Upper lobe of left lung (tissue), 6 donors: Measurements from ENCODE around the gene ROS1. TPM values are rescaled to one million over a fixed set of nuclear protein-coding genes. Genes with fewer than 3 reads are reported as not detected.

Source experiments
- ATAC-seq, 2 donors: fragments of 200-7000 bp; cut with Tn5 transposase; one replicate each; pipeline ENCODE4 v1.9.1; 2022; ENCODE audit warnings: mild to moderate bottlenecking in 2 of 2, moderate library complexity in 2 of 2; ENCODE audit not compliant: low FRiP score in 2 of 2
- DNase-seq, 2 donors: peaks; one replicate each; pipeline ENCODE4 v3.0.0-alpha.2; 2019 to 2020
- H3K27ac ChIP-seq, 4 donors: fragments of 200-600 bp; sonication (generic); one replicate each; pipeline ENCODE4 v1.5.1; 2016 to 2019
- H3K27me3 ChIP-seq, 4 donors: fragments of 200-600 bp; sonication (generic); one replicate each; pipeline ENCODE4 v1.5.1; 2017 to 2019
- H3K36me3 ChIP-seq, 4 donors: fragments of 200-600 bp; sonication (generic); one replicate each; pipeline ENCODE4 v1.5.1; 2016 to 2019
- H3K4me1 ChIP-seq, 4 donors: fragments of 200-600 bp; sonication (generic); one replicate each; pipeline ENCODE4 v1.5.1; 2018 to 2019
- H3K4me3 ChIP-seq, 4 donors: fragments of 200-600 bp; sonication (generic); one replicate each; pipeline ENCODE4 v1.5.1; 2017 to 2019; ENCODE audit warnings: mild to moderate bottlenecking in 2 of 4, moderate library complexity in 1 of 4
- H3K9me3 ChIP-seq, 4 donors: fragments of 200-600 bp; sonication (generic); one replicate each; pipeline ENCODE4 v1.5.1; 2018 to 2019
- CTCF ChIP-seq, 6 experiments: fragments of 450-650 bp in 4 of 6; fragments of 200-600 bp in 2 of 6; sonication (generic) in 2 of 6; IDR thresholded peaks; one replicate each; pipeline ENCODE4 v1.5.1; 2016 to 2019; ENCODE audit warnings: antibody characterized with exemption in 6 of 6
- EP300 ChIP-seq, 4 donors: sonication (generic); formaldehyde crosslinking; IDR thresholded peaks; one replicate each; pipeline ENCODE4 v1.5.1; 2017; ENCODE audit warnings: antibody characterized with exemption in 4 of 4, control low read depth in 2 of 4
- POLR2A ChIP-seq, 4 donors: fragments of 450-650 bp; IDR thresholded peaks; one replicate each; pipeline ENCODE4 v1.5.1; 2016 to 2017; ENCODE audit warnings: antibody characterized with exemption in 4 of 4, mild to moderate bottlenecking in 2 of 4
- POLR2AphosphoS5 ChIP-seq, 2 donors: sonication (generic); formaldehyde crosslinking; IDR thresholded peaks; one replicate each; pipeline ENCODE4 v1.5.1; 2017; ENCODE audit warnings: antibody characterized with exemption in 2 of 2
- WGBS, 2 donors: methylation state at CpG; one replicate each; pipeline ENCODE4 v1.1.5; 2017 to 2018; 5-methylcytosine and 5-hydroxymethylcytosine counted together
- total RNA-seq, 6 donors: library from RNA; depleted of rRNA in 4 of 6; stranded (reverse); fragments of >200 nt in 4 of 6; gene quantifications; one replicate each; pipeline versions ENCODE4 v1.1.0 to v1.2.1, GENCODE V29; 2016 to 2021
- donor health status: DM: no; HTN: no; CAD: no; lungs with moderate emphysema.
- donor health status: DM: no; HTN: yes; CAD: no; lungs with severe emphysema.

The ROS1 gene
- total RNA-seq, 6 donors from 2014 or later = 39.1 to 190 (median 114) TPM

- Histone ChIP-seq H3K36me3 (no peaks in the 10 kb centered on the region), H3K4me3 (no peak overlapping the region), H3K9me3 (no peaks in the 10 kb centered on the region), H3K4me1 (no peaks in the 10 kb centered on the region), H3K27me3 (no peaks in the 10 kb centered on the region), H3K27ac (no peak overlapping the region)
- ATAC-seq (no peak), DNase-seq (no peak)
- 74% methylated on average over 3 of the region's 3 CpGs for WGBS, 2 donors
- TF ChIP-seq POLR2AphosphoS5 (IDR thresholded peaks at IDR 0.05) (no peak), CTCF (IDR thresholded peaks at IDR 0.05) (peak in 3 of 6 experiments; percentile 15 to 20 (median 16))
These were observed 73.2 kb downstream of the ROS1 start for GRCh38 chr6:117352466-117353081.

GRCh38 chr6:117351521-117351920 is 74.2 kb downstream of the ROS1 start:
- ATAC-seq (peak in 1 of 2 donors; percentile 50), DNase-seq (no peak)
- Histone ChIP-seq H3K4me3 (no peak overlapping the region), H3K27ac (no peak overlapping the region), H3K4me1 (no peaks in the 10 kb centered on the region), H3K27me3 (no peaks in the 10 kb centered on the region), H3K36me3 (no peaks in the 10 kb centered on the region), H3K9me3 (no peaks in the 10 kb centered on the region)
- WGBS, 2 donors = 37 to 43% methylated on average over 1 of the region's 1 CpG
- TF ChIP-seq POLR2AphosphoS5 (IDR thresholded peaks at IDR 0.05) (no peak), EP300 (IDR thresholded peaks at IDR 0.05) (no peak), CTCF (IDR thresholded peaks at IDR 0.05) (no peak), POLR2A (IDR thresholded peaks at IDR 0.05) (no peak)

- 52 to 56% methylated on average over 7 of the region's 7 CpGs for WGBS, 2 donors
- Histone ChIP-seq H3K4me1 (no peaks in the 10 kb centered on the region), H3K27me3 (no peaks in the 10 kb centered on the region), H3K9me3 (no peaks in the 10 kb centered on the region), H3K4me3 (no peak overlapping the region), H3K27ac (no peak overlapping the region), H3K36me3 (no peaks in the 10 kb centered on the region)
- peak in 1 of 2 donors; percentile 79 for ATAC-seq
- DNase-seq = no peak
- TF ChIP-seq CTCF (IDR thresholded peaks at IDR 0.05) (peak in 4 of 6 experiments; percentile 18 to 32 (median 26)), POLR2A (IDR thresholded peaks at IDR 0.05) (no peak)
These were observed 79.4 kb downstream of the ROS1 start for GRCh38 chr6:117346142-117346930.

GRCh38 chr6:117345292-117345610 is 80.5 kb downstream of the ROS1 start:
- Histone ChIP-seq H3K36me3 (no peaks in the 10 kb centered on the region), H3K4me3 (no peak overlapping the region), H3K27me3 (no peaks in the 10 kb centered on the region), H3K4me1 (no peaks in the 10 kb centered on the region), H3K27ac (no peak overlapping the region), H3K9me3 (no peaks in the 10 kb centered on the region)
- 85 to 95% methylated on average over 2 of the region's 2 CpGs for whole genome bisulfite sequencing, 2 donors
- TF ChIP-seq POLR2AphosphoS5 (IDR thresholded peaks at IDR 0.05) = no peak
- no peak for TF ChIP-seq EP300 (IDR thresholded peaks at IDR 0.05)
- TF ChIP-seq CTCF (IDR thresholded peaks at IDR 0.05) = no peak
- TF ChIP-seq POLR2A (IDR thresholded peaks at IDR 0.05) = no peak
- no peak for ATAC-seq
- no peak for DNase-seq
